Body of pancreas (tissue), 4 donors: ENCODE measurements around the gene CCDC116.

Experiments
- CTCF ChIP-seq, 7 experiments: fragments of 450-650 bp in 4 of 7; fragments of 200-600 bp in 3 of 7; sonication (generic) in 3 of 7; IDR thresholded peaks; one replicate each; pipeline ENCODE4 v1.5.1; 2016 to 2019; ENCODE audit warnings: antibody characterized with exemption in 7 of 7
- POLR2A ChIP-seq, 3 donors: fragments of 450-650 bp; IDR thresholded peaks; one replicate each; pipeline ENCODE4 v1.6.1; 2016; ENCODE audit warnings: antibody characterized with exemption in 3 of 3, mild to moderate bottlenecking in 2 of 3

DNA sequence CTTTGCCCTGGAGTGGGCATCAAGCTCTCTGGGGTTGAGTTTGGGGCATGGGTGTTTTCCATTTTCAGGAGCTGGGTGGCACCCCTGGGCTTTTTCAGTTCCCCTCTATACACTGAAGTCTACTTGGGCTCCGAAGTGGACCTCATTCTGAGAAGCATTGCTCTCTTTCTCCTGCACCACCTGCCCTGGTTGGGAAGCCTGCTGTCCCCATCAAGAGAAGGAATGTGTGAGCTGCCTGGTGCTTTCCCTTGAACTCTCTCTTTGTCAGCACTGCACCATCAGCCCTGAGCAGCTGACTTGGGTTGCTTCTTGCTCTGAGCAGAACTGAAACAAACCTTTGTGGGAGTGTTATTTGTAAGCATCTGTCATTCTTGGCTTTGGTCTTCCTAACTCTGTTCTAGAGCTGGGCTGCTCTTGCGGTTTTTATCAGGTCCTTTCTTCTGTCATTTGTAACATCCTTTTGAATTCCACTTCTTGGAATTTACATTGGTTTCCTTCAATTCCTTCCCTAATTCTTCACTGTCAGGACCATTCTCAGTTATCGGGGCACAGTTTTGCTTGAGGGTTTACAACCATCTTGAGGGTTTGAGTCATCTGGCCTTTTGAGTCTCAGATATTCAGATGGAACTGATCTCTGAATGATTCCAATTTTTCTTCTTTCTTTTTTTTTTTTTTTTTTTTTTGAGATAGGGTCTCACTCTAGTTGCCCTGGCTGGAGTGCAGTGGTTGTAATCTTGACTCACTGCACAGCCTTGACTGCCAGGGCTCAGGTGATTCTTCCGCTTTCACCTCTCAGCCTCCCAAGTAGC is 44.6 kb upstream of the CCDC116 start:
- TF ChIP-seq CTCF (IDR thresholded peaks at IDR 0.05) (no peak), POLR2A (IDR thresholded peaks at IDR 0.05) (no peak)
